GM12865 (cell line): ENCODE measurements around the gene VWA3B.

ENCODE experiments used
- DNase-seq: peaks from one replicate; pipeline ENCODE4 v3.0.0; 2010; ENCODE audit warnings: low read depth
- H3K4me3 ChIP-seq: 2 replicates; pipeline ENCODE4 v1.5.1; 2011; ENCODE audit warnings: mild to moderate bottlenecking, low read depth, low read length, control low read depth
- TF ChIP-seq, protein P1 (sequence below): IDR thresholded peaks from 2 replicates; pipeline ENCODE4 v1.5.1; 2011; ENCODE audit warnings: low read length, control low read depth, low read depth, inconsistent platforms; ENCODE audit not compliant: insufficient read depth; ENCODE audit errors: missing control alignments

Gene VWA3B

GRCh38 chr2:98219152-98219551 is 132.2 kb downstream of the VWA3B start:
- H3K4me3 ChIP-seq = no peak overlapping the region
- TF ChIP-seq, protein P1, sequence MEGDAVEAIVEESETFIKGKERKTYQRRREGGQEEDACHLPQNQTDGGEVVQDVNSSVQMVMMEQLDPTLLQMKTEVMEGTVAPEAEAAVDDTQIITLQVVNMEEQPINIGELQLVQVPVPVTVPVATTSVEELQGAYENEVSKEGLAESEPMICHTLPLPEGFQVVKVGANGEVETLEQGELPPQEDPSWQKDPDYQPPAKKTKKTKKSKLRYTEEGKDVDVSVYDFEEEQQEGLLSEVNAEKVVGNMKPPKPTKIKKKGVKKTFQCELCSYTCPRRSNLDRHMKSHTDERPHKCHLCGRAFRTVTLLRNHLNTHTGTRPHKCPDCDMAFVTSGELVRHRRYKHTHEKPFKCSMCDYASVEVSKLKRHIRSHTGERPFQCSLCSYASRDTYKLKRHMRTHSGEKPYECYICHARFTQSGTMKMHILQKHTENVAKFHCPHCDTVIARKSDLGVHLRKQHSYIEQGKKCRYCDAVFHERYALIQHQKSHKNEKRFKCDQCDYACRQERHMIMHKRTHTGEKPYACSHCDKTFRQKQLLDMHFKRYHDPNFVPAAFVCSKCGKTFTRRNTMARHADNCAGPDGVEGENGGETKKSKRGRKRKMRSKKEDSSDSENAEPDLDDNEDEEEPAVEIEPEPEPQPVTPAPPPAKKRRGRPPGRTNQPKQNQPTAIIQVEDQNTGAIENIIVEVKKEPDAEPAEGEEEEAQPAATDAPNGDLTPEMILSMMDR = no peak
- no peak for DNase-seq

DNA sequence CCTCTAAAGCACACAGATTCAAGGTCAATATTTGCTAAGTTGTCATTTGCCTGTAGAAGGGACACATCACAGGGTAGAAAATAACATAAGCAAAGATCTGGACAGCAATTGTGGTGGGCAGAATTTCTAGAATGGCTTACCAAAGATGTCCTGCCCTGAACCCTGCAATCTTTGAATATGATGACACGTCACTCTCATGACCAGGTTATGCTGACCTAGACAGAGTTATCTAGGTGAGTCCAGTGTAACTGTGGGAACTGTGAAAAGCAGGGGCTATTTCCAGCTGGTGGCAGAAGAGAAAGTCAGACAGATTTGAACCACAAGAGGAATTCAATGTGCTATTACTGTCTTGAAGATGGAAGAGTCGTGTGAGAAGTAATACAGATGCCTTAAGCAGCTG is 147.0 kb downstream of the VWA3B start:
- TF ChIP-seq, protein P1 = no peak
- H3K4me3 ChIP-seq = no peak overlapping the region
- no peak for DNase-seq

- TF ChIP-seq, protein P1 = no peak
- no peak overlapping the region for H3K4me3 ChIP-seq
- DNase-seq = no peak
These were observed 147.8 kb downstream of the VWA3B start for GRCh38 chr2:98234776-98235175.

DNA sequence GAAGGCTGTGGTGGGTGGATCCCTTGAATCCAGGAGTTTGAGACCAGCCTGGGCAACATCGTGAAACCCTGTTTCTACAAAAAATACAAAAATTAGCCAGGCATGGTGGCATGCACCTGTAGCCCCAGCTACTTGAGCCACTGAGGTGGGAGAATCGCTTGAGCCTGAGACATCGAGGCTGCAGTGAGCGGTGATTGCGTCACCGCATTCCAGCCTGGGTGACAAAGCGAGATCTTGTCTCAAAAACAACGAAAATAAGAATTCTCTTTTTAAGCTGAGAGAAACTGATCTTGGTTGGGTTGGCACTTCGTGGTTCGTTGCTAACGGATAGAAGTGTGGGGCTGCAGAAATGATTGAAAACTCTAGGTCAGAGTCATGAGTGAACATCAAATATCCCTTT is 150.0 kb downstream of the VWA3B start:
- no peak for DNase-seq
- TF ChIP-seq, protein P1 = no peak
- H3K4me3 ChIP-seq = no peak overlapping the region

DNA sequence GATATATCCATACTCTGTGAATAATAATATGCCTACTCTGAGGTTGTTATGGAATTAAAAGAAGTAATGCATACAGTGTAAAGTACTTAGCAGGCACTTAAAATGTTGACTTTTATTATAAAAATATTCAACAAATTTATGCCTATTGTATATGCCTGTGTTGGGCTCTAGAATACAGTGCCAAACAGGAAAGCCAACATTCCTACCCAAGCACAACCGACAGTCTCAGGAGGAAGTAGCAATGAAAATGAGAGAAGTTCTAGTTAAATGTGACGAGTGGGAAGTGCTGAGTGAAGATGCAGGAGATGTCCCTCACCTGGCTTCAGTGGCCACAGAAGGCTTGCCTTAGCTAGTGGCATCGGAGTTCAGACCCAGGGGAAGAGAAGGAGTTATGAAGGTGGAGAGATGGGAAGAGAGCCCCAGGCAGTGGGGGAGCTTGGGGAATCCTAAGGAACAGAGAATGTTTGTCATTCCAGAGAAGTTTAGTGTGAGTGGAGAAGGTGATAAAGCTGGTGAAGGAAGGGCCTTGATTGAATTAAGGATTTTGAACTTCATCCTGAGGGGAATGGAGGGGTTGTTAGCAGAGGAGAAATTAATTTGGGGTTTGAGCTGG is 153.9 kb downstream of the VWA3B start:
- TF ChIP-seq, protein P1 = no peak
- no peak for DNase-seq
- H3K4me3 ChIP-seq = no peak overlapping the region

DNA sequence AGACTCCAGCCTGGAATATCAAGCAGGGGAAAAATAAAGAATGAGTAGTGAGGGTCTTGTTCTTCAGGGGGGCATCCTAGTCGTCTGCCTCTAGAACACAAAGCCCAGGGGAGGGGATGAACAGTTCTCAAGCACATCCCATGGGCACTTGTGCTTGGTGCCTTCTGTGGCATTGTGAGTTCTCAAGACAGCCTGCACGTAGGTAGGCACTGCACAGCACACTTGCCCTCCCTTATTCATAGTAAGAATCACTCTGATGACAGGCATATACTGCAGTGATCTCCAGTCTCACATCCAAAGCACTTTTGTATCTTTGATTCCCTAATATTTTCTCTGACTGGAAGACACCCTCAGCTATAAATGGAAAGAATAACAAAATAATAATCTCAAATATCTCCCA is 154.6 kb downstream of the VWA3B start:
- no peak for DNase-seq
- H3K4me3 ChIP-seq = no peak overlapping the region
- TF ChIP-seq, protein P1 = no peak

DNA sequence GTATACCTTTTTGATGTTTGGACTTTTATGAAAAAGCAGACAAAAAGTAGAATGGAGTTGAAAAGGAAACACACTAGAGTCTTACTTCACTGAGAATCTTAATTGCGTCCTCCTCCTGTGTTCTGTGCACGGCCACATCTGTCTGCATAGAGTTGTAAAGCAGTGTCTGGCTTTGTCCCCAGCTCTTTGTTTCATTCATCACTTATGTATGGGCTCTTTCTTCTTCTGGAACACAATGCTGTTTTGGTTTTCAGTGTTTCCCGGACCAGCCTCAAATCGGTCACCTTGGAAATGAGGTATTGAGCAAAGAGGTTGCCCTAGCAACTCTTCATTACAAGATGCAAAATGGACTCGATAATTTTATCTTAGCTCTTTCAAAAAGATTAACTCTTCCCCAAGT is 155.0 kb downstream of the VWA3B start:
- DNase-seq = no peak
- H3K4me3 ChIP-seq = no peak overlapping the region
- TF ChIP-seq, protein P1 = no peak
